Femur (tissue), 1 donor: ENCODE measurements around the gene CACNA2D4.

ENCODE experiments used
- DNase-seq: peaks from one replicate; pipeline ENCODE4 v3.0.0-alpha.2; 2017

Gene CACNA2D4

GRCh38 chr12:1933342-1934051 lies 15.0 kb upstream of the CACNA2D4 start:
- no peak for DNase-seq

GRCh38 chr12:1932264-1932777 lies 13.9 kb upstream of the CACNA2D4 start:
- peak; percentile 66 for DNase-seq

GRCh38 chr12:1931642-1932041 lies 13.2 kb upstream of the CACNA2D4 start:
- no peak for DNase-seq

- DNase-seq: no peak
Measured at GRCh38 chr12:1930803-1931597, 12.5 kb upstream of the CACNA2D4 start.

- no peak for DNase-seq
Measured at GRCh38 chr12:1929985-1930802, 11.7 kb upstream of the CACNA2D4 start.

- DNase-seq: no peak
Measured at GRCh38 chr12:1929241-1929984, 11.0 kb upstream of the CACNA2D4 start.

- DNase-seq: peak; percentile 11
Measured at GRCh38 chr12:1928439-1929121, 10.1 kb upstream of the CACNA2D4 start.

GRCh38 chr12:1927751-1928351 lies 9.4 kb upstream of the CACNA2D4 start:
- no peak for DNase-seq

- no peak for DNase-seq
Measured at GRCh38 chr12:1927051-1927680, 8.7 kb upstream of the CACNA2D4 start.

- DNase-seq: no peak
Measured at GRCh38 chr12:1926251-1926657, 7.8 kb upstream of the CACNA2D4 start.

GRCh38 chr12:1925684-1926006 lies 7.2 kb upstream of the CACNA2D4 start:
- DNase-seq: no peak

- DNase-seq: no peak
Measured at GRCh38 chr12:1924996-1925683, 6.7 kb upstream of the CACNA2D4 start.

- no peak for DNase-seq
Measured at GRCh38 chr12:1922985-1923384, 4.5 kb upstream of the CACNA2D4 start.

GRCh38 chr12:1922075-1922709 lies 3.7 kb upstream of the CACNA2D4 start:
- no peak for DNase-seq

- DNase-seq: no peak
Measured at GRCh38 chr12:1920971-1921370, 2.5 kb upstream of the CACNA2D4 start.

- no peak for DNase-seq
Measured at GRCh38 chr12:1920436-1920835, 2.0 kb upstream of the CACNA2D4 start.

GRCh38 chr12:1919763-1920162 lies 1.3 kb upstream of the CACNA2D4 start:
- DNase-seq: no peak

- no peak for DNase-seq
Measured at GRCh38 chr12:1919284-1919683, 832 bp upstream of the CACNA2D4 start.

GRCh38 chr12:1918884-1919236 lies 408 bp upstream of the CACNA2D4 start:
- no peak for DNase-seq
